Measurements from ENCODE around the gene KRTAP19-6. TPM values are rescaled to one million over a fixed set of nuclear protein-coding genes. Genes with fewer than 3 reads are reported as not detected.

Gene KRTAP19-6
- not detected for total RNA-seq

GRCh38 chr21:30541764-30542163 lies at the start of gene KRTAP19-6:
Gene KRTAP19-6, minus strand, starts transcription at chr21:30541864. Its CDS starts 31 bp downstream, at chr21:30541833.

GRCh38 chr21:30590297-30590696 lies 48.6 kb upstream of the KRTAP19-6 start, which contains the start of gene KRTAP22-2:
Gene KRTAP22-2, minus strand, starts transcription at chr21:30590397.

GRCh38 chr21:30561264-30561895 lies 19.7 kb upstream of the KRTAP19-6 start, which contains the start of gene KRTAP19-7:
Gene KRTAP19-7, minus strand, starts transcription at chr21:30561314. Its CDS starts 25 bp downstream, at chr21:30561289.

GRCh38 chr21:30502041-30502440 lies 39.6 kb downstream of the KRTAP19-6 start, which contains the start of gene KRTAP19-5:
Gene KRTAP19-5, minus strand, starts transcription at chr21:30502141. Its CDS starts 51 bp downstream, at chr21:30502090.

GRCh38 chr21:30497065-30497464 lies 44.6 kb downstream of the KRTAP19-6 start, which contains the start of gene KRTAP19-4:
Gene KRTAP19-4, minus strand, starts transcription at chr21:30497165. Its CDS starts 55 bp downstream, at chr21:30497110.

GRCh38 chr21:30491963-30492428 lies 49.7 kb downstream of the KRTAP19-6 start, which contains the start of gene KRTAP19-3:
Gene KRTAP19-3, minus strand, starts transcription at chr21:30492013. Its CDS starts 56 bp downstream, at chr21:30491957.

Small RNAs within 50 kb of the gene (small RNA-seq; reads per million reads assigned to genes)
- gene AP000567.1 (0 reads per million in 2 donors), gene KRTAP19-10P (0 reads per million in 2 donors), gene KRTAP19-11P (0 reads per million in 2 donors), gene KRTAP19-9P (0 reads per million in 2 donors), gene KRTAP22-2 (0 reads per million in 2 donors)

Other genes starting within 250 kb of the KRTAP19-6 start
- not detected for gene KRTAP26-1, start 221.5 kb downstream of the KRTAP19-6 start, total RNA-seq
- not detected for gene KRTAP27-1, start 204.2 kb downstream of the KRTAP19-6 start, total RNA-seq
- not detected for gene KRTAP23-1, start 193.3 kb downstream of the KRTAP19-6 start, total RNA-seq
- not detected for gene KRTAP13-2, start 169.6 kb downstream of the KRTAP19-6 start, total RNA-seq
- not detected for gene KRTAP13-1, start 145.8 kb downstream of the KRTAP19-6 start, total RNA-seq
- gene KRTAP13-3, start 115.9 kb downstream of the KRTAP19-6 start, total RNA-seq: not detected
- gene KRTAP13-4, start 111.6 kb downstream of the KRTAP19-6 start, total RNA-seq: not detected
- gene KRTAP15-1, start 101.6 kb downstream of the KRTAP19-6 start, total RNA-seq: not detected
- gene KRTAP19-1, start 61.5 kb downstream of the KRTAP19-6 start, total RNA-seq: 1 to 10 TPM in 1 of 2 donors, not detected in 1; 3.7 TPM
- not detected for gene KRTAP19-2, start 54.4 kb downstream of the KRTAP19-6 start, total RNA-seq
- not detected for gene KRTAP19-3, start 49.9 kb downstream of the KRTAP19-6 start, total RNA-seq
- not detected for gene KRTAP19-4, start 44.7 kb downstream of the KRTAP19-6 start, total RNA-seq
- not detected for gene KRTAP19-5, start 39.7 kb downstream of the KRTAP19-6 start, total RNA-seq
- gene KRTAP19-7, start 19.4 kb upstream of the KRTAP19-6 start, total RNA-seq: not detected
- not detected for gene KRTAP22-2, start 48.5 kb upstream of the KRTAP19-6 start, total RNA-seq
- gene KRTAP6-3, start 50.6 kb upstream of the KRTAP19-6 start, total RNA-seq: not detected
- not detected for gene KRTAP6-2, start 57.0 kb upstream of the KRTAP19-6 start, total RNA-seq
- not detected for gene KRTAP22-1, start 59.2 kb upstream of the KRTAP19-6 start, total RNA-seq
- gene KRTAP6-1, start 72.1 kb upstream of the KRTAP19-6 start, total RNA-seq: not detected
- gene KRTAP20-1, start 74.6 kb upstream of the KRTAP19-6 start, total RNA-seq: not detected
- not detected for gene KRTAP20-4, start 78.8 kb upstream of the KRTAP19-6 start, total RNA-seq
- gene KRTAP20-2, start 93.3 kb upstream of the KRTAP19-6 start, total RNA-seq: not detected
- not detected for gene KRTAP20-3, start 101.0 kb upstream of the KRTAP19-6 start, total RNA-seq
- not detected for gene KRTAP21-3, start 176.9 kb upstream of the KRTAP19-6 start, total RNA-seq
- gene KRTAP21-2, start 205.4 kb upstream of the KRTAP19-6 start, total RNA-seq: not detected
- not detected for gene KRTAP21-1, start 213.6 kb upstream of the KRTAP19-6 start, total RNA-seq